K562 treated with DMSO at 1 percent for 4 hours (cell line): ENCODE measurements around the gene PHYH. TPM values are rescaled to one million over a fixed set of nuclear protein-coding genes. Genes with fewer than 3 reads are reported as not detected.

Experiments used
- total RNA-seq: library from RNA; unstranded; fragments of 300-600 nt; gene quantifications from 2 replicates; pipeline ENCODE4 v1.2.3, GENCODE V29; 2022; ENCODE audit not compliant: insufficient read depth

Gene PHYH
- 6.8 and 7.0 TPM in 2 replicates for total RNA-seq

GRCh38 chr10:13299437-13300287, at the start of gene PHYH:
TSS of gene PHYH (minus strand) at chr10:13300064. CDS start at chr10:13300042, 22 bp downstream.

GRCh38 chr10:13348216-13349017, 48.6 kb upstream of the PHYH start, which contains the start of gene SEPHS1:
TSS of gene SEPHS1 (minus strand) at chr10:13348293. CDS start at chr10:13344950, 3,343 bp downstream.

GRCh38 chr10:13234172-13234571, 65.7 kb downstream of the PHYH start, which contains the start of gene UCMA:
TSS of gene UCMA (minus strand) at chr10:13234374. CDS start at chr10:13234258, 116 bp downstream.

Other genes starting within 250 kb of the PHYH start
- gene OPTN, start 199.9 kb downstream of the PHYH start, total RNA-seq, result 20.6 and 22.8 TPM in 2 replicates
- gene MCM10, start 138.5 kb downstream of the PHYH start, total RNA-seq, result 12.2 and 14.1 TPM in 2 replicates
- gene UCMA, start 65.7 kb downstream of the PHYH start, total RNA-seq, result not detected in 2 replicates
- 17.4 and 30.2 TPM in 2 replicates for gene SEPHS1, start 48.2 kb upstream of the PHYH start, total RNA-seq
- gene BEND7, start 228.9 kb upstream of the PHYH start, total RNA-seq, result 4.1 and 6.6 TPM in 2 replicates